ENCODE measurements around the gene RNU6-7. TPM values are rescaled to one million over a fixed set of nuclear protein-coding genes. Genes with fewer than 3 reads are reported as not detected.
A peak's percentile ranks its signal among the peaks of the same experiment; 100 is the strongest.

The RNU6-7 gene
- total and polyA plus RNA-seq, 2 of the 13 experiments (the other 11 are each of a cell fraction or from before 2014, with no cell fraction given), result under 0.01 TPM; not detected in 1

GRCh38 chr14:32202998-32203882, 1.4 kb downstream of the RNU6-7 start, which contains the start of gene RNU6-8 (continued):
- TF ChIP-seq SP4 (CRISPR knock-in tag; IDR thresholded peaks at IDR 0.05), result peak; percentile 98
- no peak; the same call in 1 of the 2 replicates for TF ChIP-seq TIGD3 (CRISPR knock-in tag; IDR thresholded peaks at IDR 0.05; ENCODE audit: borderline replicate concordance)
- no peak; the same call in 1 of the 2 replicates for TF ChIP-seq SIN3B (IDR thresholded peaks at IDR 0.05; ENCODE audit: low read length)
- TF ChIP-seq ZNF766 (CRISPR knock-in tag; IDR thresholded peaks at IDR 0.05; ENCODE audit: borderline replicate concordance), result peak; percentile 97
- no peak; the same call in 1 of the 2 replicates for TF ChIP-seq HMG20A (CRISPR knock-in tag; IDR thresholded peaks at IDR 0.05; ENCODE audit: borderline replicate concordance)
- peak; percentile 90 for TF ChIP-seq E2F1 (CRISPR knock-in tag; IDR thresholded peaks at IDR 0.05)
- peak; percentile 85 for TF ChIP-seq POGZ (CRISPR knock-in tag; IDR thresholded peaks at IDR 0.05)
- TF ChIP-seq, protein P1, sequence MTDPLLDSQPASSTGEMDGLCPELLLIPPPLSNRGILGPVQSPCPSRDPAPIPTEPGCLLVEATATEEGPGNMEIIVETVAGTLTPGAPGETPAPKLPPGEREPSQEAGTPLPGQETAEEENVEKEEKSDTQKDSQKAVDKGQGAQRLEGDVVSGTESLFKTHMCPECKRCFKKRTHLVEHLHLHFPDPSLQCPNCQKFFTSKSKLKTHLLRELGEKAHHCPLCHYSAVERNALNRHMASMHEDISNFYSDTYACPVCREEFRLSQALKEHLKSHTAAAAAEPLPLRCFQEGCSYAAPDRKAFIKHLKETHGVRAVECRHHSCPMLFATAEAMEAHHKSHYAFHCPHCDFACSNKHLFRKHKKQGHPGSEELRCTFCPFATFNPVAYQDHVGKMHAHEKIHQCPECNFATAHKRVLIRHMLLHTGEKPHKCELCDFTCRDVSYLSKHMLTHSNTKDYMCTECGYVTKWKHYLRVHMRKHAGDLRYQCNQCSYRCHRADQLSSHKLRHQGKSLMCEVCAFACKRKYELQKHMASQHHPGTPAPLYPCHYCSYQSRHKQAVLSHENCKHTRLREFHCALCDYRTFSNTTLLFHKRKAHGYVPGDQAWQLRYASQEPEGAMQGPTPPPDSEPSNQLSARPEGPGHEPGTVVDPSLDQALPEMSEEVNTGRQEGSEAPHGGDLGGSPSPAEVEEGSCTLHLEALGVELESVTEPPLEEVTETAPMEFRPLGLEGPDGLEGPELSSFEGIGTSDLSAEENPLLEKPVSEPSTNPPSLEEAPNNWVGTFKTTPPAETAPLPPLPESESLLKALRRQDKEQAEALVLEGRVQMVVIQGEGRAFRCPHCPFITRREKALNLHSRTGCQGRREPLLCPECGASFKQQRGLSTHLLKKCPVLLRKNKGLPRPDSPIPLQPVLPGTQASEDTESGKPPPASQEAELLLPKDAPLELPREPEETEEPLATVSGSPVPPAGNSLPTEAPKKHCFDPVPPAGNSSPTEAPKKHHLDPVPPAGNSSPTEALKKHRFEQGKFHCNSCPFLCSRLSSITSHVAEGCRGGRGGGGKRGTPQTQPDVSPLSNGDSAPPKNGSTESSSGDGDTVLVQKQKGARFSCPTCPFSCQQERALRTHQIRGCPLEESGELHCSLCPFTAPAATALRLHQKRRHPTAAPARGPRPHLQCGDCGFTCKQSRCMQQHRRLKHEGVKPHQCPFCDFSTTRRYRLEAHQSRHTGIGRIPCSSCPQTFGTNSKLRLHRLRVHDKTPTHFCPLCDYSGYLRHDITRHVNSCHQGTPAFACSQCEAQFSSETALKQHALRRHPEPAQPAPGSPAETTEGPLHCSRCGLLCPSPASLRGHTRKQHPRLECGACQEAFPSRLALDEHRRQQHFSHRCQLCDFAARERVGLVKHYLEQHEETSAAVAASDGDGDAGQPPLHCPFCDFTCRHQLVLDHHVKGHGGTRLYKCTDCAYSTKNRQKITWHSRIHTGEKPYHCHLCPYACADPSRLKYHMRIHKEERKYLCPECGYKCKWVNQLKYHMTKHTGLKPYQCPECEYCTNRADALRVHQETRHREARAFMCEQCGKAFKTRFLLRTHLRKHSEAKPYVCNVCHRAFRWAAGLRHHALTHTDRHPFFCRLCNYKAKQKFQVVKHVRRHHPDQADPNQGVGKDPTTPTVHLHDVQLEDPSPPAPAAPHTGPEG (CRISPR knock-in tag; IDR thresholded peaks at IDR 0.05), result peak; percentile 89
- peak; percentile 87 for TF ChIP-seq ARNTL (CRISPR knock-in tag; IDR thresholded peaks at IDR 0.05)
- TF ChIP-seq TAF15 (IDR thresholded peaks at IDR 0.05; ENCODE audit: low read depth, low read length, poor library complexity, severe bottlenecking), result peak; percentile 91
- TF ChIP-seq, protein P2, sequence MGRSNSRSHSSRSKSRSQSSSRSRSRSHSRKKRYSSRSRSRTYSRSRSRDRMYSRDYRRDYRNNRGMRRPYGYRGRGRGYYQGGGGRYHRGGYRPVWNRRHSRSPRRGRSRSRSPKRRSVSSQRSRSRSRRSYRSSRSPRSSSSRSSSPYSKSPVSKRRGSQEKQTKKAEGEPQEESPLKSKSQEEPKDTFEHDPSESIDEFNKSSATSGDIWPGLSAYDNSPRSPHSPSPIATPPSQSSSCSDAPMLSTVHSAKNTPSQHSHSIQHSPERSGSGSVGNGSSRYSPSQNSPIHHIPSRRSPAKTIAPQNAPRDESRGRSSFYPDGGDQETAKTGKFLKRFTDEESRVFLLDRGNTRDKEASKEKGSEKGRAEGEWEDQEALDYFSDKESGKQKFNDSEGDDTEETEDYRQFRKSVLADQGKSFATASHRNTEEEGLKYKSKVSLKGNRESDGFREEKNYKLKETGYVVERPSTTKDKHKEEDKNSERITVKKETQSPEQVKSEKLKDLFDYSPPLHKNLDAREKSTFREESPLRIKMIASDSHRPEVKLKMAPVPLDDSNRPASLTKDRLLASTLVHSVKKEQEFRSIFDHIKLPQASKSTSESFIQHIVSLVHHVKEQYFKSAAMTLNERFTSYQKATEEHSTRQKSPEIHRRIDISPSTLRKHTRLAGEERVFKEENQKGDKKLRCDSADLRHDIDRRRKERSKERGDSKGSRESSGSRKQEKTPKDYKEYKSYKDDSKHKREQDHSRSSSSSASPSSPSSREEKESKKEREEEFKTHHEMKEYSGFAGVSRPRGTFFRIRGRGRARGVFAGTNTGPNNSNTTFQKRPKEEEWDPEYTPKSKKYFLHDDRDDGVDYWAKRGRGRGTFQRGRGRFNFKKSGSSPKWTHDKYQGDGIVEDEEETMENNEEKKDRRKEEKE (IDR thresholded peaks at IDR 0.05), result no peak
- TF ChIP-seq ZNF740 (CRISPR knock-in tag; IDR thresholded peaks at IDR 0.05), result peak; percentile 84
- TF ChIP-seq BRCA1 (CRISPR knock-in tag; IDR thresholded peaks at IDR 0.05), result peak; percentile 80
- TF ChIP-seq MED13 (CRISPR knock-in tag; IDR thresholded peaks at IDR 0.05), result no peak; the same call in none of the 2 replicates
- TF ChIP-seq ZFX (CRISPR knock-in tag; IDR thresholded peaks at IDR 0.05; ENCODE audit: low read depth), result peak; percentile 84
- TF ChIP-seq NFRKB (IDR thresholded peaks at IDR 0.05), result no peak
